Heart left ventricle (tissue), 16 donors: ENCODE measurements around the gene SPANXN4. TPM values are rescaled to one million over a fixed set of nuclear protein-coding genes. Genes with fewer than 3 reads are reported as not detected.

Experiments
- ATAC-seq, 4 donors: fragments of 200-7000 bp; cut with Tn5 transposase; one replicate each; pipeline ENCODE4 v1.9.1; 2020 to 2022; ENCODE audit warnings: moderate library complexity in 4 of 4, mild to moderate bottlenecking in 3 of 4, moderate number of reproducible peaks in 1 of 4
- DNase-seq, 5 donors: peaks; one replicate each; pipeline ENCODE4 v3.0.0-alpha.2; 2020
- H3K27ac ChIP-seq, 12 donors: fragments of 200-600 bp; sonication (generic) in 4 of 12; one replicate each; pipeline versions ENCODE4 v1.5.0 to v1.8.0; 2016 to 2022; ENCODE audit warnings: mild to moderate bottlenecking in 2 of 12
- H3K27me3 ChIP-seq, 9 donors: fragments of 200-600 bp; sonication (generic) in 2 of 9; one replicate each; pipeline versions ENCODE4 v1.5.1 to v1.8.0; 2016 to 2022; ENCODE audit warnings: mild to moderate bottlenecking in 3 of 9
- H3K36me3 ChIP-seq, 9 donors: fragments of 200-600 bp; sonication (generic) in 2 of 9; one replicate each; pipeline versions ENCODE4 v1.5.0 to v1.8.0; 2018 to 2022; ENCODE audit warnings: mild to moderate bottlenecking in 2 of 9
- H3K4me1 ChIP-seq, 12 donors: fragments of 200-600 bp; sonication (generic) in 4 of 12; one replicate each; pipeline versions ENCODE4 v1.5.0 to v1.8.0; 2016 to 2022; ENCODE audit warnings: mild to moderate bottlenecking in 3 of 12
- H3K4me3 ChIP-seq, 12 donors: fragments of 200-600 bp; sonication (generic) in 4 of 12; one replicate each; pipeline versions ENCODE4 v1.5.0 to v1.8.0; 2017 to 2022; ENCODE audit warnings: mild to moderate bottlenecking in 9 of 12, moderate library complexity in 4 of 12
- H3K9me3 ChIP-seq, 12 donors: fragments of 200-600 bp; sonication (generic) in 4 of 12; one replicate each; pipeline versions ENCODE4 v1.5.0 to v1.8.0; 2016 to 2022; ENCODE audit warnings: mild to moderate bottlenecking in 1 of 12
- POLR2A ChIP-seq, 2 donors: fragments of 450-650 bp; IDR thresholded peaks; one replicate each; pipeline ENCODE4 v1.6.1; 2017; ENCODE audit warnings: antibody characterized with exemption in 2 of 2, mild to moderate bottlenecking in 2 of 2, moderate library complexity in 2 of 2
- WGBS, 4 donors: extraction: QIAGEN DNeasy Blood & Tissue Kit in 2 of 4; methylation state at CpG; one replicate each; pipeline versions ENCODE4 v1.1.5 to v1.1.7; 2013 to 2018; 5-methylcytosine and 5-hydroxymethylcytosine counted together
- intact Hi-C, 10 donors: fragments of 100-400 bp; cut with DNase I; formaldehyde crosslinking; loops; one replicate each; pipeline versions ENCODE4 v1.11.1 to v1.14.2; 2022
- polyA plus RNA-seq, 2 donors: library from polyadenylated mRNA; stranded (reverse); fragments of 200-250 nt; gene quantifications; one replicate each; pipeline ENCODE4 v1.2.3, GENCODE V29; 2013
- total RNA-seq, 9 donors: library from RNA; depleted of rRNA in 2 of 9; stranded (reverse); fragments of >200 nt in 2 of 9; fragmentation: NEBNext Ultra II Directional in 3 of 9; extraction: Animal tissue kit (Norgen Biotek cat#: 25700) in 3 of 9; gene quantifications; one replicate each; pipeline versions ENCODE4 v1.1.0 to v1.2.4, GENCODE V29; 2016 to 2023
- TF ChIP-seq, protein P1 (sequence below), 12 donors: fragments of 200-600 bp; sonication (generic) in 4 of 12; IDR thresholded peaks; one replicate each; pipeline versions ENCODE4 v1.5.0 to v1.8.0; 2018 to 2022; ENCODE audit warnings: antibody characterized with exemption in 12 of 12, mild to moderate bottlenecking in 5 of 12
- donor health status: ischemic (EF 13 %, LVEDD 7.1; RV severe dilation, severe dysfunction).
- donor health status: healthy with polysubstance abuse.
- donor health status: DM: no; HTN: yes; CAD: no.
- donor health status: DM: no; HTN: no; CAD: no.
- donor health status: ischemic (EF 25% LVEDD 6.9; RV normal size, moderate dysfunction).
- donor health status: ischemic (EF 25% LVEDD 5.7; RV mildly dilated, moderate dysfunction).
- donor health status: healthy.
- donor health status: DM: yes; HTN: yes; CAD: no.
- donor health status: ischemic (EF 35%, LVEDD 5.7; RV mildly dilated, moderate dysfunction).
- donor health status: nonischemic (EF 11% LVEDD 7.7; RV severe dilation, severe dysfunction).
- donor health status: DM: yes; HTN: yes; CAD: no.
- donor health status: PGD.
- donor health status: ischemic (EF 29% LVEDD 5.4; RV normal size, mild dysfunction).
- donor health status: nonischemic (EF 23%, LVEDD 6.1; RV moderate dilation, normal function).

Gene SPANXN4
- total and polyA plus RNA-seq, 11 donors = not detected

DNA sequence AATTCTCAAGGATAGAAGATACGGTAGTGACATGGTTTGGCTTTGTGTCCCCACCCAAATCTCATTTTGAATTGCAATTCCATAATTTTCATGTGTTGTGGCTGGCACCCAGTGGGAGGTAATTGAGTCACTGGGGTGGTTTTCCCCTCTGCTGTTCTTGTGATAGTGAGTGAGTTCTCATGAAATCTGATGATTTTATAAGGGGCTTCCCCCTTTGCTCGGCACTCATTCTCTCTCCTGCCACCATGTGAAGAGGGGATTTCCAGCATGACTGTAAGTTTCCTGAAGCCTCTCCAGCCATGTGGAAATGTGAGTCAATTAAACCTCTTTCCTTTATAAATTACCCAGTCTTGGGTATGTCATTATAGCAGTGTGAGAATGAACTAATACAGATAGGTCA lies 8.5 kb upstream of the SPANXN4 start:
- ATAC-seq (no peak), DNase-seq (no peak)
- 55 to 76% (median 63%) methylated on average over 2 of the region's 2 CpGs for WGBS, 4 donors
- no peak for TF ChIP-seq POLR2A (IDR thresholded peaks at IDR 0.05)
- TF ChIP-seq, protein P1, sequence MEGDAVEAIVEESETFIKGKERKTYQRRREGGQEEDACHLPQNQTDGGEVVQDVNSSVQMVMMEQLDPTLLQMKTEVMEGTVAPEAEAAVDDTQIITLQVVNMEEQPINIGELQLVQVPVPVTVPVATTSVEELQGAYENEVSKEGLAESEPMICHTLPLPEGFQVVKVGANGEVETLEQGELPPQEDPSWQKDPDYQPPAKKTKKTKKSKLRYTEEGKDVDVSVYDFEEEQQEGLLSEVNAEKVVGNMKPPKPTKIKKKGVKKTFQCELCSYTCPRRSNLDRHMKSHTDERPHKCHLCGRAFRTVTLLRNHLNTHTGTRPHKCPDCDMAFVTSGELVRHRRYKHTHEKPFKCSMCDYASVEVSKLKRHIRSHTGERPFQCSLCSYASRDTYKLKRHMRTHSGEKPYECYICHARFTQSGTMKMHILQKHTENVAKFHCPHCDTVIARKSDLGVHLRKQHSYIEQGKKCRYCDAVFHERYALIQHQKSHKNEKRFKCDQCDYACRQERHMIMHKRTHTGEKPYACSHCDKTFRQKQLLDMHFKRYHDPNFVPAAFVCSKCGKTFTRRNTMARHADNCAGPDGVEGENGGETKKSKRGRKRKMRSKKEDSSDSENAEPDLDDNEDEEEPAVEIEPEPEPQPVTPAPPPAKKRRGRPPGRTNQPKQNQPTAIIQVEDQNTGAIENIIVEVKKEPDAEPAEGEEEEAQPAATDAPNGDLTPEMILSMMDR (IDR thresholded peaks at IDR 0.05) = no peak
- H3K4me1 ChIP-seq = no peaks in the 10 kb centered on the region
- intact Hi-C loops = no loop called here
- peaks cover 0 to 9% (median 0%) of the 10 kb centered on the region in 12 donors for H3K9me3 ChIP-seq
- H3K4me3 ChIP-seq = no peak overlapping the region
- H3K36me3 ChIP-seq = no peaks in the 10 kb centered on the region
- no peaks in the 10 kb centered on the region for H3K27me3 ChIP-seq
- no peak overlapping the region for H3K27ac ChIP-seq

DNA sequence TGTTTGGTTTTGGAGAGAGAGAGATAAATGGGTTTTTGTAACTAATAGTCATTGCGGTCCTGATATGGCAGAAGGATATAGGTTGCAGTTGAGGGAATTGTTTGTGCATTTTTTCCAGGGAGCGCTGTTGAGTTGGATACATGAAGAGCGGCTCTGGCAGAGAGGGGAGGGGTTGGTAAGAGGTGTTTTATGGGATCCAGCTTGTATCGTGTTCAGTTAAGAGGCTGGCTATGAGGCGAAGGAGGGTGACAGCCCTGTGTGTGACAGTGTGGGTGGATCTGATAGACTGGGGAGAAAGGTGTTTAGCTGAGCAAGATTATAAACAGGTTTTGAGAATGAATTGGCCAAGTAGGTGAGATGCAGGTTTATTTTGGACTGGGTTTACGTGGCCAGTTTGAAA lies 1.5 kb downstream of the SPANXN4 start:
- H3K9me3 ChIP-seq = no peaks in the 10 kb centered on the region
- no peaks in the 10 kb centered on the region for H3K36me3 ChIP-seq
- TF ChIP-seq, protein P1 (IDR thresholded peaks at IDR 0.05) = no peak
- TF ChIP-seq POLR2A (IDR thresholded peaks at IDR 0.05) = no peak
- H3K4me1 ChIP-seq = no peaks in the 10 kb centered on the region
- H3K27me3 ChIP-seq = no peaks in the 10 kb centered on the region
- ATAC-seq = no peak
- H3K4me3 ChIP-seq = no peak overlapping the region
- no peak overlapping the region for H3K27ac ChIP-seq
- no peak for DNase-seq
- 59 to 65% (median 63%) methylated on average over 6 of the region's 6 CpGs for WGBS, 4 donors
- intact Hi-C loops = no loop called here

DNA sequence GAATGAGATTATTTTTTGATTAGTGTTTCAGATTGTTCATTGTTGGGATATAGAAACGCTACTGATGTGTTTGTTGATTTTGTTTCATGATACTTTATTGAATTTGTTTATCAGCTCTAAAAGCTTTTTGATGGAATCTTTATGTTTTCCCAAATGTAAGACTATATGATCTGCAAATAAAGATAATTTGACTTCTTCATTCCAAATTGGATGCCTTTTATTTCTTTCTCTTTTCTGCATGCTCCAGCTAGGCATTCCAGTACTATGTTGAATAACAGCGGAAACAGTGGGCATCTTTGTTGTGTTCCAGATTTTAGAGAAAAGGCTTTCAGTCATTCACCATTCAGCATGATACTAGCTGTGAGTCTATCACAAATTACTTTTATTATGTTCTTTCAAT lies 21.8 kb downstream of the SPANXN4 start:
- H3K36me3 ChIP-seq = no peaks in the 10 kb centered on the region
- H3K4me1 ChIP-seq = no peaks in the 10 kb centered on the region
- whole genome bisulfite sequencing, 4 donors = 33 to 90% (median 57%) methylated on average over 2 of the region's 2 CpGs
- DNase-seq (no peak), ATAC-seq (no peak)
- TF ChIP-seq, protein P1 (IDR thresholded peaks at IDR 0.05) = no peak
- no peak for TF ChIP-seq POLR2A (IDR thresholded peaks at IDR 0.05)
- no peak overlapping the region for H3K27ac ChIP-seq
- no peaks in the 10 kb centered on the region for H3K9me3 ChIP-seq
- intact Hi-C loops = no loop called here
- no peaks in the 10 kb centered on the region for H3K27me3 ChIP-seq
- H3K4me3 ChIP-seq = no peak overlapping the region

DNA sequence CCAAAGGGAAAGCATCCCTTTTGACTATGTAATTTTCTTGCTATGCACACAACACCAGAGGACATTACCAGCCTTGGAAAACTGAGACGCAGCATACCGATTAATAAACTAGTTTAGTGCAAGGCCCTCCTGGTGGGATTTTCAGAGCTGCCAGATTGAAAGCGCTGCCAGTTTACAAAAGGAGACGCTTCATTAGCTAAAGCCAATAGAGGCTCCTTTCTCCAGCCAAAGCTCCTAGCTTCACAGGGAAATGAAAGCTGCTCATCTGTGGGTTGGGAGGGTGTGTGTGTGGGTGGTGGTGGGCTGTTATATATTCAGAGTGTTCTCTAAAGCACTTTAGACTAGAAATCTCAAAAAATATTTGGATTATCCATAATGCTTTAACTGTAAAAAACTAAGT lies 32.4 kb downstream of the SPANXN4 start:
- Histone ChIP-seq H3K4me3 (no peak overlapping the region), H3K4me1 (no peaks in the 10 kb centered on the region), H3K27ac (no peak overlapping the region), H3K9me3 (no peaks in the 10 kb centered on the region), H3K36me3 (no peaks in the 10 kb centered on the region), H3K27me3 (no peaks in the 10 kb centered on the region)
- ATAC-seq (no peak), DNase-seq (no peak)
- WGBS, 4 donors = 59 to 79% (median 74%) methylated on average over 4 of the region's 4 CpGs
- TF ChIP-seq, protein P1 (IDR thresholded peaks at IDR 0.05) = no peak
- TF ChIP-seq POLR2A (IDR thresholded peaks at IDR 0.05) = no peak
- intact Hi-C loops = no loop called here
